Endothelial cell of hepatic sinusoid (primary cell): ENCODE data around the gene MSMB.
"Not testable (repeated sequence)": the region's sequence is repeated elsewhere in the genome, so short reads cannot be mapped to it uniquely, and the experiment has no call there.

Experiments
- in situ Hi-C: cut with HindIII; loops from 2 replicates; pipeline ENCODE4 v1.10.0; 2017; ENCODE audit warnings: low sequenced_read_pairs

MSMB gene, protein sequence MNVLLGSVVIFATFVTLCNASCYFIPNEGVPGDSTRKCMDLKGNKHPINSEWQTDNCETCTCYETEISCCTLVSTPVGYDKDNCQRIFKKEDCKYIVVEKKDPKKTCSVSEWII

DNA sequence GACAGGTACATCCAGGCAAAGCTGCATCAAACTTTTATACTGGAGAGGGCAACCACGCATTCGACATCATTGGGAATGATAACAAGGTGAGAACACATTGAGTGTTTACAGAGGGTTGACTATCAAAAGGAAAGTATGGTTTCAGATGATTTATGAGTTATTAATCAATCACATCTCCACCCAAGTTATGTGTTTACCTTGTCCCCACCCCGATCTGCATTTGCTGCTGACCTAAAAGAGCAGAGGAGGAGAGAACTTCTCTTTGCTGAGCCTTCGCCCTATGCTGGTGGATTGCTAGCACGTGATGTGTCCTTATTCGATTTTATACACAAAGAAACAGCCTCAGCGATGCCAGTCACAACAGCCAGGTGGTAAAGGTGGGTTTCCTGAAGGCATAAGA is at the start of gene MSMB:
MSMB (minus strand) TSS at position 9 of the 400 bp plus-strand sequence. CDS start 32 bp downstream, outside the sequence.
- in situ Hi-C loops = no loop called here

DNA sequence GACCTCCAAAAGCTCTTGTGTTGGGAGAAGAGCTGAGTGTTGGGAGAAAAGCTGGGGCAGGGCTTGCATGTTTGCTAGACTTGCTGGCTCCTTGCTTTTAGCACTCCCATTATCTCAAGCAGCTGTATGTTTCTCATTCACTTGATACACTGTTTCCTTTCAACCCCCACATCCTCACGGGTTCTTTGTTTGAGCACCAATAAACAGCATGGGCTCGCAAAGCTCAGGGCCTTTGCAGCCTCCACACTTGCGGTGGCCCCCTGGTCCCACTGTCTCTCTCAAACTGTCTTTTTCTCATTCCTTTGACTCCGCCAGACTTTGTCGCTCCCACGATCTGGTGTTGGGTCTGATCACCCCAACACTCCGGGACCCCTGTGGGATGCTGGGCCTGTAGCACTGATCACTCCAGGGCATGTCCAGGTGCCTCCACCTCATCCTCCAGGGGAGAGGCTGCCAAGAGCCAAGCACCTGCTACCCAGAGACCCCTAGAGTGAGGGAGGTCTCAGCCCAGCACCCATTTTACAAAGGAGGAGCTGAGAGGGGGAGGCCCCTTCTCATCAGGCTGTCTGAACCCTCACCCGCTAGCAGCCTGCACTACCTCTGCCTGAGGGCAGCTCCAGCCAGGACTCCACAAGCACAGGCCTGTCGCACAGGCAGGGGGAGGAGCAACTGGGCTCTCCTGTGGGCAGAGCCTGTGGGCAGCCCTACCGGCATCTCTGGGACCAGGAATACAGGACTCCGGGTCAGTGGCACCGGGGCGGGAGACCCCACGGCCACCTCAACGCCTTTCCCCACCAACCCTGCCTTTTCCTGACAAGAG is 49.1 kb upstream of the MSMB start:
- in situ Hi-C loops = loop anchor here (10.0 kb wide), 1 partner anchor 60 kb away; the partner anchor contains the start of gene NCOA4

DNA sequence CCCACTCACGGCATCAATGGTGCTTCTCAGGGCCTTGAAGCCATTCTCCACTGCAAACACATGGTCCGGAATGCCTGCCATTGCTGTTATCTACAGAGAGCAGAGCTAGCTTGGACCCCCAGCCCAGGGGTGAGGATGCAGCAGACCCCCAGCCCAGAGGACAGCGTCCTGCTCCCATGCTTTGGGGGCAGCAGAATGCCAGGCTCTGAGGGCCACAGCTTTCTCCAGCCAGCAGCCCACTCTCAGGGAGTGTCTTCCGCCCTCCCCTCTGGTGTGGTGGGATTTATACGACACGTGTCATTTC is 48.1 kb upstream of the MSMB start:
- in situ Hi-C loops = loop anchor here (10.0 kb wide), 1 partner anchor 59 kb away; the partner anchor contains the start of gene NCOA4

DNA sequence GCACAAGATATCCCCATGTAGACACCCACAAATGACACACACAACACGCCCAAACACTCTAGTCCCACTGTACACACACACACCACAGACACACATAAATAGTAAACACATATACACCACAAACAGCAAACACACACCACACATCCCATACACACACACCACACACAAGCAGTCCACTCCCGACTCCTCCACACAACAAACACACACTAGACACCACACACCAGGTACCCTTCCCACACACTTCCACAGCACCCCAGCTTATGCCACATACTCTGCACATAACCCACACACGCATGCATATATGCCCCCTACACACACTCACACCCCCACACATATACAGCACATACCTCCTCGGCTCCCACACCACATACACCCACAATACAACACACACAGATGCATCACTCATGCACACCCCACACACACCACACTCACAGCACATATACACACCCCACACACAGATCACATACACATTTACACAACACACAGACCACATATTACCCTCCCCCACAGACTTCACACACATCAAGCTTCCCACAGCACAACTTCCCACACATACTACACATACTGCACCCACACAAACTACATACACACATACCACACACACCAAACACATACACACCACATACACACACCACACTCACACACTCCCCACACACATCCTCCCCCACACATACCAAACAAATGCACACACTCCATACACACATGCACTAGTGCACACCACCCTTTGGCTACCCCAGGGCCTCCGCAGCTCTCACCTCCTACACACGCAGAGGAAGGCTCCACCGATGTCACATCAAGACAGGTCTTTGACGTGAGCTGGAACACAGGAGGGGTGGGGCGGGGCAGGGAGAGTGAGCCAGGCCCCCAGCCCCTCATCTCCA is 47.5 kb upstream of the MSMB start:
- in situ Hi-C loops = loop anchor here (10.0 kb wide), 1 partner anchor 59 kb away; the partner anchor contains the start of gene NCOA4

DNA sequence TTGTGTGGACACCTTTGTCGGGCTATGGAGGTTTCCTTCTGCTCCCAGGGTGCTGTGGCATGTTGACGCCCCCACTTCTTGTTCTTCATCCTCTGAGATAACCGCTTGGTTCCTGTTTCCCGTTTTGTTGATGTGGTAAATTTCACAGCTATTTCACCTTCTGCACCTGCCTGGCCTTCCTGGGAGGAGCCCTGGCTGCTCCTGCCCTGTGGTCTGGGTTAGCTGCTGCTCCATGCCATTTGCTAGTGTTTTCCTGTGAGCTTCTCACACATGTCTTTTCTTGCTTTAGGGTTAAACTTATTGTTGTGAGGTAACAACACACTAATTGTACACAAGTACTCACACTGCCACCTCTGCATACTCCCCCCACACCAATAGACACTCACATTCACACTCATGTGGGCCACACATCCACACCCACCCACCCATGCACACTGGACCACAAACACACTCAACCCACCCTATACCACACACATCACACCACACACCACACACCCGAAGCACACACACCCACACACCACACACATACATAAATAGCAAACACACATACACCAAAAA is 46.5 kb upstream of the MSMB start:
- in situ Hi-C loops = loop anchor here (10.0 kb wide), 1 partner anchor 58 kb away; the partner anchor contains the start of gene NCOA4

DNA sequence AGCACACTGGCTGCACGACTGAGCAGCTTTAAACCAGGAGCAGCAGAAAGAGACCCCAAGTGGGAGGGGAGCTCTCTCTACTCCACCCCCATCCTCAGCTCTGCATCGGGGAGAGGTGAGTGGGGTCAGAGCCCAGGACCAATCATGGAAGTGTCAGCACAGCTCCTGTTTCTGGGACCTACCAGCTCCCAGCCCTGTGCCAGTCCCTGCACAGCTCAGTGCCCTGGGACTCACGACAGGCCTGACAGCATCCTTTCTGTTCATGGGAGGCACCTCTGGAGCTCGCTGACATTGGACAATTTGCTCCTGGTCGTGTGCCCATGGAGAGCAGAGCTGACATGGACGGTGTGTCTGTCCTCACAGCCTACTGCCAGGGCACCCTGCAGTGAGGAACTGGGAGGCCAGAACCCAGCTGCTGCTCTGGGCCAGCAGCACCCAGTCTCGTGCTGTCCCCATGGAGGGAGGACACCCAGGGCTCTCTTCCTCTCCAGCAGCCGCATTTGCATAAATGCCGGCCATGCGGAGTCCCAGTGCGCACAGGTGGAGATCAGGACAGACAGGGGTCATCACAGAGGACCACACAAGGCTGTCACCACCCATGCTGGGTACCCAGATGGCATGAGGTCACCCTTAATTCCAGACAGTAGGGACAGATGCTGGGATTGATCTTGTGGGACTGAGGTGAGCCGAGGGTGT is 45.9 kb upstream of the MSMB start:
- in situ Hi-C loops = loop anchor here (10.0 kb wide), 1 partner anchor 57 kb away; the partner anchor contains the start of gene NCOA4

DNA sequence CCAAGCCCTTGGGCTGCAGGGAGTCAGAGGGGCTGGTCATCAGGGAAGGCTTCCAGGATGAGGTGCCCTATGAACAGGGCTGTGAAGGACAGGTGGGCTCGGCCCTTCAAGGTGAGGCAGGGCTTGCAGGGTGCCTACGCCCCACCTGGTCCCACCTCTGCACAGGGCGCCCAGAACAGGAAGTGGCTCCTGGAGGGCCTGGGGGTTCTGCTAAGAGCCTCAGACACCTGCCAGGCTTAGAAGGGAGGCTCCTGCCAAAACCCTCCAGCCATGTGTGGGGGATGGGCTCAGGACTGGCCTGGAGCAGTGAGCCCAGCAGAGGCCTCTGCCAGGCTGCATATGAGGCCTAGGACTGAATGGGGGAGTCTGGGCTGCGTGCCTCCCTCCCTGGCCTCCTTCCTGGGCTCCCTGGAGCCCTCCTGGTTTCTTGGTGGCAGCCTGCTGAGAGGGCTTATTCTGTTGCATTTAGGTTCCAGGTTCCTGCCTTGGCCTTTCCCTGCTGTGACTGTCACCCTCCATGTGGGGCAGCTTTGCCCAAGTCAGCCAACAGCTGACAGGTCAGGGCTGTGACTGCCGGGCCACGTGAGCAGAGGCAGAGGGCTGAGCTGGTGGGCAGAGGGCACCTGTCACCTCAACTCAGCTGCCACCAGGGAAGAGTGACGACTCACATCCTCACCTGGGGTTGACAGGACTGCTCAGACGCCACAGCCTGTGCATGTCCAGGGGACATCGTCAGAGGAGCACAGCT is 45.2 kb upstream of the MSMB start:
- in situ Hi-C loops = loop anchor here (10.0 kb wide), 1 partner anchor 56 kb away; the partner anchor contains the start of gene NCOA4

DNA sequence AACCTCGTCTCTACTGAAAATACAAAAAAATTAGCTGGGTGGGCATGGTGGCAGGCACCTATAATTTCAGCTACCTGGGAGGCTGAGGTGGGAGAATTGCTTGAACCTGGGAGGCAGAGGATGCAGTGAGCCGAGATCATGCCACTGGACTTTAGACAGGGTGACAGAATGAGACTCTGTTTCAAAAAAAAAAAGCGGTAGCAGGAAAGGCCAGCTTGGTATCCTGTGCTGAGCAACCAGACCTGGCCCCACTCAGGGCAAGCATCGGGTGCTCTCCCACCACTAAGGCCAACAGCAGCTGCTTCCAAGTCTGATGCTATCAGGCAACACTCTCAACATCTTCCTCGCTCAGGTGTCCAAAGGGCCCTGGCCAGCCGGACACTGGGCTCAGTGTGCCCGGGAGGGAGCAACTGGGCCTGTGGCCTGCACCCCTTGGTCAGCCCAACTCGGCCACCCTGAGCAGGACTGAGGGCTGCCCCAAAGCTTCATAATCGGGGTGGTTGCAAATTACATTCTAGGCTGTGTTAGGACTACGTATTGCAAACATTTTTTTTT is 44.3 kb upstream of the MSMB start:
- in situ Hi-C loops = loop anchor here (10.0 kb wide), 1 partner anchor 56 kb away; the partner anchor contains the start of gene NCOA4

DNA sequence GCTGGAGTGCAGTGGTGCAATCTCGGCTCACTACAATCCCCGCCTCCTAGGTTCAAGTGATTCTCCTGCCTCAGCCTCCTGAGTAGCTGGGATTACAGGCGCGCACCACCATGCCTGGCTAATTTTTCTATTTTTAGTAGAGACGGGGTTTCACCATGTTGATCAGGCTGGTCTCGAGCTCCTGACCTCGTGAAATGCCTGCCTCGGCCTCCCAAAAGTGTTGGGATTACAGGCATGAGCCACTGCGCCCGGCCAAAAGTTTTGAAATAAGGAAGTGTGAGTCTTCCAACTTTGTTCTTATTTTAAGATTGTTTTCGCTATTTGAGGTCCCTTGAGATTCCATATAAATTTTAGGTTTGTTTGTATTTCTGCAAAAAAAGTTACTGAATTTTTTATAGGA is 41.3 kb upstream of the MSMB start:
- in situ Hi-C loops = not testable (repeated sequence)

DNA sequence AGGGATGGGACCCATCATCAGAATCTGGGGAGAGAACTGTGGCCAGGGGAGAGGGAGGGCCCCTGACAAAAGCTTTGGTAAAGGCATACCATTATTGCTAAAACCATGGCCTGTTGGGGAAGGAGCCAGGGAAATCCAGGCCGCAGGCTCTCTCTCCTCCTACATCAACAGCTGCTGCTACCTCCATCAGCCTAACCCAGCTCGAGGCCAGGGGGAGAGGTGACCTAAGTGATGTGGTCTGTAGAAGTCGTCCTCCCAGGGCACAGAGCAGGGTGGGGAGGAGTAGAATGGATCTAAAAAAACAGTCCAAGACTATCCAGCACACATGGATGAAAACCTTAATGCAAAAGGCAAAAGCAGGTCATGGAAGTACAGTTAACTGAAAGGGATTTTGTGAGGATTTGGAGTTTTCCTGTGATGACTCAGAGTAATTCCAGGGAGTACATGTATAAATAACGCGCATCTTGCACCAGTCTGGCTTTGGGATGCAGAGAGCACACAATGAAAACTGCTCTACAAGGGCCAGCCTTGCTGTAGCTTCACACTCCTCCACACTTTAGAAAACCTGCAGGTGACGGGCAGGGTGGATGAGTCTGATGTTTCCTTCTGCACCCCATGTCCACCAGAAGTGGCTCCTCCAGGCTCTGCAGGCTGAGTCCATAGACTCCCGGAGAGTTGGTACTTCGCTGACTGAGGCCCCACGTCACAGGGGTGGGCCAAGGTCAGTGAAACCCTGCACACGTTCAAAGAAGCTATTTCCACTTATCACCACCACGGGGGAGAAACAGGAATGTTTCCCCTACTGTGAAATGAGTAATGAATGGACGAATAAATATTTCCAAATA is 38.5 kb upstream of the MSMB start:
- in situ Hi-C loops = no loop called here

DNA sequence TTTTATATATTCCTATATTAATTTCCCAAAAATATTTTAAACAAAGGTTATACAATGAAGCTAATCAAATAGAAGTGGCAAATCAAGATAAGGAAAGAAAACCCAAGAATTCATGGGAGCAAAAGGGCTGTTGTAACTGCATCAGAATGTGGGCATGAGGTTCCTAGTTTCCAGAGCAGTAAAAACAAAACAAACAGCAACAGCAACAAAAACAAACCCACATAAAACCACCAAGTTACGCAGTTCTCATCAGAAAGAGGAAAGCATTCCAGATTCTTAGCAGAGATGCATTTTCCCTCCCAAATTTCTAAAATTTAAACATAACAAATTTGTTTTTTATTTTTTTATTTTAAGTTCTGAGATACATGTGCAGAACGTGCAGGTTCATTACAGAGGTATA is 34.8 kb upstream of the MSMB start:
- in situ Hi-C loops = no loop called here

DNA sequence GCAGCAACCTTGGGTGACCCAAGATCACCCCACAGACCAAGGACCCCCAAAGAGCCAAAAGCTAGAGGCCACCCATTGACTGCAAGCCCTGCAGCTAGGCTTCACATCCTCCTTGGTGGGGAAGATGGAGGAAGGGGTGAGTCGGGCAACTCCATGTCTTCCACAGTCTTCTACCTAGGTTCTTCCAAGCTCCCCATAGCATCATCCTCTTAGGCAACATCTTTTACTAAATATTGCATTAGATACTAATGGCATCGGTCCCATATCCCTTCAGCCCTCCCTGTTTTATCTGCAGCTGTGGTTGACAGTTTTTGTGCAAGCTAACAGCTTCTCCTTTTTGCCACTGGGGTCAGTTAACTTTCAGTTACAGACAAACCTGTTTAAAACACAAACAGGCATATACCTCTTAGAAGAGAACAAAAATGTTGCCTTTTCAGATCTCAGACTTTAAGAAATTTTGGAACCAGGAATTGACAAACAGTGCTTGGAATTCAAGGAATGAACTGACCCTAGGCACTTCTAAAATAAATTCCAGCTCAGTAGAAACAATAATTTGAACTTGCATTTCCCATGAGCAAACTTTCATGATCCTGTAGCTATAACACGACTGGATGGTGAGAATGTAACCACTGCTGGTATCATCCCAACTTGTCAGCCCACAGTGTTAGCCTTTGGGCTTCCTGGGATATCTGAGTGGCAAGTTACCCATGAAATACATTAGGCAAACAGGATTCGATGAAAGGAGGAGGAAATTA is 33.9 kb upstream of the MSMB start:
- in situ Hi-C loops = no loop called here

DNA sequence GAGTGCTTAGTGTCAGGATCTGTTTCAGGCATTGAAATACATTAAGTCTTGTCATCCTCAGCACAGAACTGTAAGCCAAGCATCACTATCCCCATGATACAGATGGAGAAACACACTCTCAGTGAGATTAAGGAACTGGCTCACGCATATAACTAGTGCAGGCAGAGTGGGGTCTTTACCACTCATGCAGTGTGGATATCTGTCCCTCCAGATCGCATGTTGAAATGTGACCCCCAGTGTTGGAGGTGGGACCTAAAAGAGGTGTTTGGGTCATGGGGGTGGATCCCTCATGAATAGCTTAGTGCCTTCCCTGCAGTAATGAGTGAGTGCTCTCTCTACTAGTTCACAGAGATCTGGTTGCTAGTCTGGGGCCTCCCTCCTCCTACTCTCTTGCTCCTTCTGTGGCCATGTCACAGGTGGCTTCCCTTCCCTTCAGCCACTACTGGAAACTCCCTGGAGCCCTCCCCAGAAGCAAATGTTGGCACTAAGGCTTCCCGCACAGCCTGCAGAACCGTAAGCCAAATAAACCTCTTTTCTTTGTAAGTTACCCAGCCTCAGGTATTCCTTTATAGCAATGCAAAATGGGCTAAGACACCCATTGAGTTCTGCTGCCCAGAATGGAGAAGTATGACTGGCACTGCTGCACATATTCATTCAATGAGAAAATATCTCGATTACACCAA is 31.8 kb upstream of the MSMB start:
- in situ Hi-C loops = no loop called here

DNA sequence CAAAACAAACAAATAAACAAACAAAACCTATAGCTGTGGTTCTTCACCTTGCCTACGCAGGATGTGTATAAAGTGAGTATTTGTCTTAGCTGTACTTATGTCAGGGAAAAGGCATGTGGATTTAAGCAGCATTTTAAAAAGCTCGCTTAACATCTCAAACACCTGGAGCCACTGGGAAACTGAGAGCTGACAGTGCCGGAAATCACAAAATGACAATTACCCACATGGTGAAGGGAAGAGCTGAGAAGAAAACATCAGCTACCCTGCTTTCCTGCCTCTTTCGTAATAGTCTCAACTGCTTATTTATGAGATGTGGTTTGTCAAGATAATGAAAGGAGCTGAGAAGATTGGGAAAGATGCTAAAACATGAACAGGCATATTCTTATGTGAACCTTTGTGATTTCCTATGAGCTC is 31.1 kb upstream of the MSMB start:
- in situ Hi-C loops = no loop called here

DNA sequence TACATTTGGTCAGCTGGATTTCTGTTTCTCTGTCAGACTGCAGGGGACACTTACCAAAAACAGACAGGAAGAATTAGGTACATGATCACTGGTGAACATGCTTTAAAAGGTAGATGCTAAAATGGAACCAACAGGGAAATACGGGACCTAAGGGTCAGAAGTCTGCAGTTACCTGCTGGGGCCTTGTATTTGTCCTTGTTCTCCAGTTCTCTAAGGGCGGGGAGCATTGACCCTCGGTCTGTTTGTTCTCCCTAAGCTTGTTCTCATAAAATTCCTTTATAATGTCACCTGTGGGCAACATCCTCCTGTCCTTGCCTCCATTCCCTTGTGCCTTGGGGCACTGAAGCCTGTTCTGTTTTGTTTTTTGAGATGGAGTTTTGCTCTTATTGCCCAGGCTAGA is 29.8 kb upstream of the MSMB start:
- in situ Hi-C loops = no loop called here

DNA sequence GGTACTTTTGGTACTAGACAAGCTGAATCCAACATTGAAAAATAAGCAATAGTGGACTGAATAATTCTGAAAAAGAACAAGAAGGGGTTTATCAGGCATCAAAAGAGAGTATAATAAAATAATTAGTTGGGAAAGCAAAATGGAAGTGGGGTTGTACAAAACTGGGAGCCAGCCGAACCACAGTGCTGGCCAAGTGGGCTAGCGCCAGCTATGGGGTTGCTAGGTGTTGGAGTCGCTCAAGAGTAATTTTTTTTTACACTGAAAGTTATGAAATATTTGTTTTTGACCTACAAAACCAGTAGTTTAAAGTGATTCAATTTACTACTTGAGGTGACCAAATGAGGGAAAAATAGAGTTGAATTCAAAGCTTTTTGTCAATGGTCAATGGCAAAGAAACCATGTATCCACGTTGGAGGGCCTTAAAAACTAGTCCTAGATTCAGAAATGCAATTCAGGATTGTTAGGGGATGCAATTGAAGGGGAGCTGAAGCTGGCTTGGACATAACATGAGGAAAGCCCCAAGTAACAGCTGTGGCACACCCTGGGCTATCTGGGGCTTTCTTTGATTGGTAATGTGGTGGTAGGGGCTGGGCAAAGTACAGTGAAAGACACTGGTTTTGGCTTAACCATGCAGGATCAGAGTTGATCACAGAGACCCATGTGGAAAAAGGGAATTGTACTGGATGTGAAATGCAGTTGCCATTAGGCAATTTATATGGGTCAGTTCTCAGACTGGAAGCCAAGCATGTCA is 28.3 kb upstream of the MSMB start:
- in situ Hi-C loops = no loop called here
